Erythroblast (primary cell): ENCODE measurements around the gene GALNT16.

ENCODE experiments used
- GATA1 ChIP-seq: IDR thresholded peaks from 2 replicates; pipeline ENCODE4 v1.6.1; 2011; ENCODE audit warnings: low read depth, mild to moderate bottlenecking, control low read depth, low read length, moderate library complexity
- POLR2A ChIP-seq: IDR thresholded peaks from 2 replicates; pipeline ENCODE4 v1.6.1; 2011; ENCODE audit warnings: mild to moderate bottlenecking, low read length

- TF ChIP-seq POLR2A (no peak), GATA1 (no peak)
Measured at GRCh38 chr14:69323266-69323998, 63.5 kb downstream of the GALNT16 start.
